ENCODE data around the gene MAP2. TPM values are rescaled to one million over a fixed set of nuclear protein-coding genes. Genes with fewer than 3 reads are reported as not detected.

MAP2 gene
- total and polyA plus RNA-seq, 5 experiments from 2014 or later, result 0.26 to 0.47 TPM; not detected in 3

DNA sequence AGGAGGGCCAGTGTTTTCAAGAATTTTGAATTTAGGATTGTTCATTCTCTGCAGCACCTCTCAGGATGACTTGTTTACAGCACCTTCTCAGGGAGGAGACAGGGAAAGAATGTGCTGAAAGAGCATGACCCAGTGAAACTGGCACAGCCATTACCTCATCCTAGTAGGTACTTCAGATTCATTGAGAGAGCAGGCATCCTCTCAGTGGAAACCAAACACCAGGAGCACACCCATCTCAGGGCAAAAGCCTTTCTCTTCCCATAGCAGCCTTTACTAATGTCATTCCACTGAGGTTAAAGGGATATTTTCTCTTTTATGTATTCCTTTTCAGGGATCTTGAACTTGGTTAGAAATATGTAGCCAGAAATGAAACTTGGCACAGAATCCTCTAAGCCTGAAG lies 2.6 kb downstream of the MAP2 start:
- no peak overlapping the region for H3K4me3 Mint-ChIP-seq
- no peaks in the 10 kb centered on the region for H3K36me3 Mint-ChIP-seq
- peaks cover 0 to 4% (median 0%) of the 10 kb centered on the region in 9 donors for H3K9me3 Mint-ChIP-seq
- ATAC-seq (no peak), DNase-seq (no peak)
- H3K27me3 Mint-ChIP-seq, result peaks cover 21 to 36% (median 31%) of the 10 kb centered on the region in 5 donors
- POLR2A ChIA-PET, result no interaction called here
- no peak overlapping the region for H3K27ac Mint-ChIP-seq
- H3K4me1 Mint-ChIP-seq, result peaks cover 10 to 21% (median 17%) of the 10 kb centered on the region in 4 donors

DNA sequence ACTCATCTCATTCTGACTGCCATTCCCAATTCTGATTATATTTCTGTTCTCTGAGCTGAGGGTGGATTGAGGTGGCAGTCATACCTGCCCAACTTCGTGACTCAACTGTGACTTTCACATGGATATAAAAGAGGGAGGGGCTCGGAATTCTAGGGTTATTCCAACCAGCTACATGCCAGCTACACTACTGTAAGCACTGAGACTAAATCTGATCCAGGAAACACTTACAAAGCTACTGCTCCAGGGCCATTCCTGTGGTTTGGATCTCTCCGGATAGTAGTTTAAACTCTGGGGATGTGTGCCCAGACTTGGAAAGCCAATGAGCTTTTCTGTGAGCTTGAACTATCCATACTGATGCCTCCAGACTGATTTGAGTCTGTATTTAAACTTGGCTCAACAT lies 7.9 kb downstream of the MAP2 start:
- no peak overlapping the region for H3K4me3 Mint-ChIP-seq
- H3K27ac Mint-ChIP-seq, result no peak overlapping the region
- ATAC-seq (no peak), DNase-seq (no peak)
- POLR2A ChIA-PET, result no interaction called here
- H3K27me3 Mint-ChIP-seq, result peaks cover 6 to 16% (median 13%) of the 10 kb centered on the region in 5 donors
- no peaks in the 10 kb centered on the region for H3K36me3 Mint-ChIP-seq
- H3K9me3 Mint-ChIP-seq, result peaks cover 0 to 2% (median 0%) of the 10 kb centered on the region in 9 donors
- H3K4me1 Mint-ChIP-seq, result no peaks in the 10 kb centered on the region

DNA sequence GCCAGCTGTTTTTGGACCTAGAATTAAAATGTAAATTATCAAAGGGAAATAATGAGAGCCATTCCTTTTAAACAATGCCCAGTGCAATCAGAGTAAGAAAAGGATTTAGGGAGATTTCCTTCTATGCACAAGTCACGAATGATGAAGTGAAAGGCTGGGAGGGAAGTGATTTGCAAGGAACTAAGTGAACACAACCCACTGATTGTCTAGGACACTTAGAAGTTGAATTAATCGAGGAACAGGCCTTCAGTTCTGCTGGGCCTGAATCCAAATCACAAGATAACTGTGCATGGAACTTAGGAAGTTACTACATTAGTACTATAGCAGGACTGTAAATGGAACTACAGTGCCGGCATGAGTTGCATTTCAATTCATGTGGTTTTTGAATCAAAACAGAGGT lies 17.7 kb downstream of the MAP2 start:
- no peaks in the 10 kb centered on the region for H3K4me1 Mint-ChIP-seq
- no peak overlapping the region for H3K4me3 Mint-ChIP-seq
- no peak overlapping the region for H3K27ac Mint-ChIP-seq
- no peak for ATAC-seq
- no peak for DNase-seq
- POLR2A ChIA-PET, result no interaction called here
- no peaks in the 10 kb centered on the region for H3K27me3 Mint-ChIP-seq
- no peaks in the 10 kb centered on the region for H3K36me3 Mint-ChIP-seq
- H3K9me3 Mint-ChIP-seq, result no peaks in the 10 kb centered on the region

DNA sequence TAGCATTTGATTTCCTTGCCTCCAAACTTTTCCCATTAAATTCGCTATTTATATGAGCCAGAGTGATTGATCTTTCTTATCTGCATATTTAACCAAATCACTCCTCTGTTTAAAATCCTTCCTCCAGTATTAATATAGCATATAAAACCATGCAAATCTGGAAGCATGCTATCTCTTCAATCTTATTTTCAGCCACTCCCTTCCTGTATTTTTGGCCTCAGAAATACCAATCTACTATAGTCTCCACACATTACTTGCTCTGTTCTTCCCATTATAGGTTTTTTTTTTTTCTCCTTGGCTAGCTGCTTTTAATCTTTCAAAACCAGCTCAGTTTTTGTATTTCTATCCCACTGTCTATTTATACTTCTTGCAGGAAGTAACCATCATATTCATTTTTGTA lies 19.1 kb downstream of the MAP2 start:
- ATAC-seq (no peak), DNase-seq (no peak)
- H3K36me3 Mint-ChIP-seq, result no peaks in the 10 kb centered on the region
- no peaks in the 10 kb centered on the region for H3K27me3 Mint-ChIP-seq
- H3K27ac Mint-ChIP-seq, result no peak overlapping the region
- no peaks in the 10 kb centered on the region for H3K4me1 Mint-ChIP-seq
- H3K4me3 Mint-ChIP-seq, result no peak overlapping the region
- no peaks in the 10 kb centered on the region for H3K9me3 Mint-ChIP-seq
- POLR2A ChIA-PET, result no interaction called here

DNA sequence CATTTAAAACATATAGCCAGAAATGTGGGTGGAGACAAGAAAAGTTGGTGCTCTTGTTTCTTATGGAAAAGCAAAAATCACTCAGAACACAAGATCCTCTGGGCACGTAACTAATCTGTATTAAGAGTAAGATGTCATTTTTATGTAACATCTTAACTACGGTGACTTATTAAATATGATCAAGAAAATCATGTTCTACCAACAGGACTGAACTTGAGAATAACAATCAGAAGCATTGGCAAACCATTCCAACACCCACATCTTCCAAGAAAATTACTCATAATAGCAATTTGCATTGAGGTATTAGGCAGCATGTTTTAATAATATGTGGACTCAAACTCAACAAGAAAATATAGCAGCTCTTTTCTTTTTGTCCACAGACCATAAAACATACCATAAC lies 21.6 kb downstream of the MAP2 start:
- H3K36me3 Mint-ChIP-seq, result no peaks in the 10 kb centered on the region
- H3K4me1 Mint-ChIP-seq, result no peaks in the 10 kb centered on the region
- ATAC-seq (no peak), DNase-seq (no peak)
- H3K27ac Mint-ChIP-seq, result no peak overlapping the region
- POLR2A ChIA-PET, result no interaction called here
- H3K9me3 Mint-ChIP-seq, result no peaks in the 10 kb centered on the region
- no peaks in the 10 kb centered on the region for H3K27me3 Mint-ChIP-seq
- H3K4me3 Mint-ChIP-seq, result no peak overlapping the region

DNA sequence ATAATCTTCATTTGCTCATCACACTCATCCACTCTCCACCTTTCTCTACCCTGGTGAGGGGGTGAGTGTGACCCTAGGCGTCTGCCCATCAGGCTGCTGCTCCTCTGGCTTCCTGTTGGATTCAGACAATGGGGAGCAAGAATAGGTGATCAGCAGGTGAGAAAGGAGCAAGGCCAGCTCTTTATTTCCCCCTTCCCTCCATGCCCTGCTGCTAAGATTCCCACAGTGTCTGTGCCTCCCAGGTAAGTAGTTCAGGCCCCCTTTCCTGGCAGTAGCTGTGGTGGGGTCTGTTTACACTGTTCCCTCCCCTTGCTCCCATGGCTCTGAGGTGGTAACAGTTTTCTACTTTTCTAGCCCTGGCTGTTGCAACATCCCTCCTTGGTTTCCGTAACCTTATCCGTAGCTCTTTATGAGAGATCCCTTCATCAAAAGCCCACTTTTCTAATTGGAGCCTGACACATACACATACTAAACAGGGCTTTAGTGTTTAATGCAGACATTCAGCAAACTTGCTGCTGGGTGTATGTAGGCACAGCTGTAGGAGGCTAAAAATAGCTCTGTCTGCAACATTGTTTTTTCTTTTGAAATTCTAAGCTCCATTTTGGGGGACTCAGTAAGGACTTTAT lies 27.5 kb downstream of the MAP2 start:
- no peaks in the 10 kb centered on the region for H3K9me3 Mint-ChIP-seq
- H3K27me3 Mint-ChIP-seq, result no peaks in the 10 kb centered on the region
- POLR2A ChIA-PET, result no interaction called here
- no peaks in the 10 kb centered on the region for H3K36me3 Mint-ChIP-seq
- ATAC-seq (no peak), DNase-seq (no peak)
- H3K4me1 Mint-ChIP-seq, result no peaks in the 10 kb centered on the region
- no peak overlapping the region for H3K4me3 Mint-ChIP-seq
- no peak overlapping the region for H3K27ac Mint-ChIP-seq

DNA sequence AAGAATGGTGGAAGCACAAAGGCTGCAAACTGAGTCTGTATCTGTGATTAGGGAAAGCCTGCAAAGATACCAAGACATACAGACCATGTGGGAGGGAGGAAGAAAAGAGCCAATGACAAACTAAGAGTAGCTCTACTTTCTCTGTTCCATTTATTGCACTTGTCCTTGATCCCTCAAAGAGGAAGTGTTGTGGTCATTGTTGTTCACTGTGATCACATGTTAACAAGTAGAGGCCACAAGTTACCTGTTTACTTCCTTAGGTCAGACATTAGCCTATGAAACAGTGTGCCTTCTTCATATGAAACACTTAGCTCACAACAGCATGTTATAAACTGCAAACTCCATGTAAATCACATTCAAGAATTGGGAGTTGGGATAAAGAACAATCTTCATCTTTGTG lies 32.6 kb downstream of the MAP2 start:
- H3K4me3 Mint-ChIP-seq, result no peak overlapping the region
- DNase-seq, result no peak
- H3K9me3 Mint-ChIP-seq, result no peaks in the 10 kb centered on the region
- ATAC-seq, result no peak
- no peak overlapping the region for H3K27ac Mint-ChIP-seq
- H3K27me3 Mint-ChIP-seq, result no peaks in the 10 kb centered on the region
- H3K36me3 Mint-ChIP-seq, result no peaks in the 10 kb centered on the region
- no peaks in the 10 kb centered on the region for H3K4me1 Mint-ChIP-seq
- POLR2A ChIA-PET, result no interaction called here

DNA sequence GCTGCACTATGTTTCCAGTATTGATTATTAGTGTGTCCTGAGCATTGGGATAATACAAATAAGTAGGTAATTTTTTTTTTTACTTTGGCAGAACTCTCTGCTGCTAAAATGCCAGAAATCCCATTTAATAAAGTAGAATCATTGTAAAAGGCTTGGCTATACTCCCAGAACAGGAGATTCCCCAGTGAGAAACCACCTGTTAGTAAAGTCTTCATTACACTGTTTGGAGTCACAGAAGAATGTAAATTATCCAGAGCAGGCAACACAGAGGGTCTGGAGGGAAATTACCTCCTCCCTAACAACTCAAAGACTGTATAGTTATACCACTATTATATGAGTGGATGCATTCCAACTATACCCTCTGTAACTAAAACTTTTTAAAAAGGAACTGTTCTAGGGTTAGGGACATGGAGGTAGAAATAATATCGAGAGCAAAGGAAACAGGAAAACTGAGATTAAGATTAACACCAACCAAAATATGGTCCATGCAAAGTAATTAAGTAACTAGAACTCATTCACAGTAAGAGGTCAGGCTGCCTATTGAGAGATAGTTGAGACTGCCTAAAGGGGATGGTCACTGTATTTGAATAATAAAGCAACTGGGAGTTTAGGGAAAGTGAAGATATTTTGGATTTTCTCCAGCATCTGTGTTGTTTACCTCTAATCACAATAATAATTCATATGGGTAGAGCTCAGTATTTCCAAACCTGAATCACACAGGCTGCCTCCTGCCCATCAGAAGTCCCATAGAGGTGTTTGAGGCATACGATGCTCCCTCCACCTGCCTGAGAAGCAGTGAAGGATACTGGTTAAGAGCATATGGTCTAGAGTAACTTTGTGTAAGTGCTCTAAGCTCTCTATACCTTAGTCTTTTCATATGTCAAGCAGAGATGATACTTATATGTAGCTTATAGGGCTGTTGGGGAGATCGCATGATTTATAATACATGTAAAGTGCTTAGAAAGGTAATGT lies 34.4 kb downstream of the MAP2 start:
- Mint-ChIP-seq H3K4me1 (no peaks in the 10 kb centered on the region), H3K27me3 (peaks cover 0 to 5% (median 0%) of the 10 kb centered on the region in 5 donors), H3K9me3 (no peaks in the 10 kb centered on the region), H3K4me3 (no peak overlapping the region), H3K36me3 (no peaks in the 10 kb centered on the region), H3K27ac (no peak overlapping the region)
- DNase-seq (no peak), ATAC-seq (no peak)
- POLR2A ChIA-PET, result no interaction called here

DNA sequence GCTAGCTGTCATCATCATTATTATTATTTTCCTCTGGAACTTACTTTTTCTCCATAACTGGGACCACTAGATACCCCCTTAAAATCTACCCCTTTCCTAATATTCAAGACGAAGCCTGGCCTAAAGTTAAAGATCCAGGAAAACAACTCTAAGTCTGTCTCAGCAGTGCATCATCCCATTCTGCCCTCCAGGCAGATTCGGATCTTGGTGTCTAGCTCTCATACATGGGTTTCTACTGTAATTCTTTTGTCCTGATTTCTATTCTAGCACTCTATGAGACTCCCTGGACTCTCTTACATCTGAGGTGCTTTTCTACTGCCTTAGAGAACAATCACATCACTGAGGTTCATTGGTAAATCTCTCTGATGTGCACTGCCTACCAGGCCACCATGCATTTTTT lies 35.5 kb downstream of the MAP2 start:
- H3K36me3 Mint-ChIP-seq, result no peaks in the 10 kb centered on the region
- H3K9me3 Mint-ChIP-seq, result no peaks in the 10 kb centered on the region
- no peaks in the 10 kb centered on the region for H3K4me1 Mint-ChIP-seq
- no peak overlapping the region for H3K27ac Mint-ChIP-seq
- DNase-seq, result no peak
- POLR2A ChIA-PET, result no interaction called here
- no peak overlapping the region for H3K4me3 Mint-ChIP-seq
- H3K27me3 Mint-ChIP-seq, result peaks cover 0 to 5% (median 0%) of the 10 kb centered on the region in 5 donors
- no peak for ATAC-seq

DNA sequence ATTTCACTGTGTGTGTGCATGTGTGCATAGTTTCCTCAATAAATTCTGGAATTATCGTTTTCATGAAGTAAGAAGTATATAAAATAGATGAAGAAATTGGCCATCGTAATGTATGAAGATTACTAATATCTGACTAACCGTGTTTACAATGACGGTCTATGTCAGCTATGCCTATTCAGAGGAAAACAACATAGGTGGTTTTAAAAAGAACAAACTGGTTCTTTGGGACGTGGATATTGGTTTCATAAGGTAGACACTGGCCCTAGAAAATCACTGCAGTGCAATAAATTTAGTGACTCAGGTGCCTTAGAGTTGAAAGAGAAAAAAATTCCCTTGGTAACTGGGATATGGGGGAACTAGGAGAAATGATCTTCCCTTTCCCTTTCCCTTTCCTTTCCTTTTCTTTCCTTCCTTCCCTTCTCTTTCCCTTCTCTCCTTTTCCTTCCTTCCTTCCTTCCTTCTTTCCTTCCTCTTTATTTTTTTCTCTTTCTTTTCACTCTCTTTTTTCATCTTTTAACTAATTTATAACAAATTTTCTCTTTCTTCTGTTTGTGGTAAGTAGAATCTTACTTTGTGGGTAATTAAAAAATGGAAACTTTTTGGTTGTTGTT lies 36.4 kb downstream of the MAP2 start:
- Mint-ChIP-seq H3K27ac (no peak overlapping the region), H3K9me3 (no peaks in the 10 kb centered on the region), H3K4me3 (no peak overlapping the region), H3K36me3 (no peaks in the 10 kb centered on the region), H3K27me3 (peaks cover 0 to 5% (median 0%) of the 10 kb centered on the region in 5 donors), H3K4me1 (no peaks in the 10 kb centered on the region)
- DNase-seq (no peak), ATAC-seq (no peak)
- POLR2A ChIA-PET, result no interaction called here

DNA sequence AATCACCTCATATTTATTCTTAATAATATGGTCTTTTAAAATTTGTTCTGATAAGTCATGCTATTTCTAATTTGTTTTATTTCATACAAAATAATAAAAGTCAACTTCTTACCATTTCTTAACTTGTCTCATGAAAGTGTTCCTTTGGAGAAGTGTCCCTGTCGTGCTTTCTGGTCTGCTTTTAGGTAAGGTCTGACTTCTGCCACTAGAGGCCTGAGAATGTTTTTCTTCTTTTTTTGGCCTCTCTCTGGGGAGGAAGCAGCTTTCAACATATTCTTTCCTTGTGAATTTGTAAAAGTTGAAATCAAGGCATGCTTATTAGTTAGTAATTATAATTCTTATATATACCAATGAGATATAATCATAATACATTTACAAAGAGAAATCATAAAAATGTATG lies 39.4 kb downstream of the MAP2 start:
- Mint-ChIP-seq H3K36me3 (no peaks in the 10 kb centered on the region), H3K9me3 (peaks cover 0 to 7% (median 0%) of the 10 kb centered on the region in 9 donors), H3K4me3 (no peak overlapping the region), H3K4me1 (no peaks in the 10 kb centered on the region), H3K27ac (no peak overlapping the region), H3K27me3 (peaks cover 0 to 5% (median 0%) of the 10 kb centered on the region in 5 donors)
- DNase-seq (no peak), ATAC-seq (no peak)
- POLR2A ChIA-PET, result no interaction called here

DNA sequence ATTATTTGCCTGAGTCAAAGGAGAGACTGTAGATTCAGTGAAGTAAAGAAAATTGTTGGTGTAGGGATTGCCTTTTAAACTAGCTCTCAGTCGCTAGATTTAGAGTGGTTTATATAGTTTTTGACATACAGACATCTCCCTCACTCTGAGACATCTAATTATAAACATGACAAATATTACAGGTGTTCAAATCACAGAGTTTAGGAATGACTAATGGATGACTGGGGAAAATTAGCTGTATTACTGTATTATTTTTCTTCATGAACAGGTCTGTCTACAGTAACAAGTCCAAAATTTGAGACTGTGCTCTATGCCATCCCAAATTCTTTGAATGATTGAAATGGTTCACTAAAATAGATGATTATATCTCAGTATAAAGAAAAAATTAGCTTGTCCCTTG lies 40.0 kb downstream of the MAP2 start:
- ATAC-seq (no peak), DNase-seq (no peak)
- H3K27me3 Mint-ChIP-seq, result peaks cover 0 to 5% (median 0%) of the 10 kb centered on the region in 5 donors
- no peaks in the 10 kb centered on the region for H3K4me1 Mint-ChIP-seq
- no peak overlapping the region for H3K27ac Mint-ChIP-seq
- H3K9me3 Mint-ChIP-seq, result peaks cover 0 to 7% (median 0%) of the 10 kb centered on the region in 9 donors
- no peaks in the 10 kb centered on the region for H3K36me3 Mint-ChIP-seq
- no peak overlapping the region for H3K4me3 Mint-ChIP-seq
- POLR2A ChIA-PET, result no interaction called here

DNA sequence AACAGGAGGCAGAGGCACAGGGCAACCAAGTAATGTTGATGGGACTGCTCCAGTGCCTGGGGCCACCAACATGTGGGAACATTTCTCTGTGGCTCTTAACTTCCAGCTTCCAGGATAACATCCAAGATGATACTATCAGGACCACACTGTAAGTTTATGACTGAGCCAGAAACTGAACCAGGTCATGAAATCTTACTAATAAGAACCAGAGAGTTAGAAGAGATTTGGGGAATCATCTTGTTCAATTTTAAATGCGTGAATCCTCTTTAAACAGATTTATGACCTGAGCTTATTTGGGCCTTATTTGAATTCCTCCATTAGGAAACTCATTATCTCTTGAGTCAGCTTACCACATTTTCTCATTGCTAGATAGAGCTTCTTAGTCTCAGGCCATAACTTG lies 45.0 kb downstream of the MAP2 start:
- Mint-ChIP-seq H3K4me1 (no peaks in the 10 kb centered on the region), H3K9me3 (peaks cover 0 to 7% (median 0%) of the 10 kb centered on the region in 9 donors), H3K4me3 (no peak overlapping the region), H3K27me3 (peaks cover 0 to 13% (median 6%) of the 10 kb centered on the region in 5 donors), H3K27ac (no peak overlapping the region), H3K36me3 (no peaks in the 10 kb centered on the region)
- POLR2A ChIA-PET, result no interaction called here
- ATAC-seq (no peak), DNase-seq (no peak)
